ENCODE data around the gene FMN1.

FMN1 gene

DNA sequence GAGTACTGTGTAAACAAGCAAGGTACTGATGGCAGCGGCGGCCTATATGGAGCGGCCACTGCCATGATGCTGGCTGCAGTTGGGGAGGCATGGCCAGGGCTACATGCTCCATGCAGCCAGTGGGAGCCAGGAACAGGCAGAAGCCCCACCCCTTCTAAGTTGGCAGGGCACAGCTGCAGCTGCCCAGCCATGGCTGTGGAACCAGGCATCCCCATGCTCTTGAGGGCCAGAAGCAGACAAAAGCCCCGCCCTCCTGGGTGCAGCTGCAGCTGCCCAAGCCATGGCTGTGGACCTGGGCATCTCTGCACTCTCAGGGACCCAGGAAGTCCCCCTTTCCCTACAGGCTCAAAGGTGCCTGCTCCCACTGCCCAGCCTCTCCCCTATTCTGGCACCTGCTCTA lies 150.9 kb downstream of the FMN1 start:
- Histone ChIP-seq H3K36me3 (ENCODE audit: control insufficient read depth in 4 of 4, insufficient read depth in 4 of 4, low read length in 3 of 4) (no peaks in the 10 kb centered on the region), H3K4me3 (ENCODE audit: control insufficient read depth in 1 of 7, extremely low read depth in 1 of 7, insufficient read depth in 4 of 7, low read depth in 2 of 7, low read length in 6 of 7) (no peak overlapping the region), H3K27me3 (replicated peaks in 2 of 5; ENCODE audit: control insufficient read depth in 4 of 5, insufficient read depth in 5 of 5, low read length in 4 of 5) (peaks cover 0 to 3% (median 0%) of the 10 kb centered on the region in 5 experiments), H3K9me3 (ENCODE audit: control extremely low read depth in 1 of 5, control insufficient read depth in 4 of 5, insufficient read depth in 2 of 5, low read depth in 1 of 5, low read length in 4 of 5) (peaks cover 1 to 26% (median 12%) of the 10 kb centered on the region in 5 experiments), H3K4me1 (ENCODE audit: control extremely low read depth in 1 of 4, control insufficient read depth in 4 of 4, insufficient read depth in 4 of 4, low read length in 3 of 4) (no peaks in the 10 kb centered on the region), H3K27ac (ENCODE audit: insufficient read depth in 1 of 2, low read depth in 1 of 2, low read length in 2 of 2, poor library complexity in 1 of 2, severe bottlenecking in 2 of 2) (no peak overlapping the region)
- 97% methylated on average over 4 of the region's 4 CpGs for WGBS (ENCODE audit: insufficient coverage)
- no peak for DNase-seq
- POLR2A ChIA-PET: no interaction called here
- CTCF ChIA-PET: no interaction called here

DNA sequence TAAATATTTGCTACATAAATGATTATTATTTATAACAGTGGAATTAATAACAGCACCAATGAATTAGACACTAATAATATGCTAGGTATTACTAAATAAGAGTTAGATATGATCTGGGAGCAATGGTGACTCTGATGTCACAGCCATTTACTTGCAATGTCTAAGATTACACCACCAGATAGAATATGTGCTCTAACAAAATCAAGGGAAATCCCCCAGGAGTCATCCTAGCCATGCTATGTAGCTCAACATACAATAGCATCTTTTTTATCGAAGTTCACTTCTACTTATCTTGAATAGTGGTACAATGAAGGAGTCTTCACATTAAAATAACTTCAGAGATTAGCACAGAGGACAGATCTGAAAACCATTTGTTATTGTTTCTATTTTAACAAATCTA lies 154.0 kb downstream of the FMN1 start:
- WGBS (ENCODE audit: insufficient coverage): no CpG with 5 or more reads among the region's 1 CpG
- Histone ChIP-seq H3K4me1 (ENCODE audit: control extremely low read depth in 1 of 4, control insufficient read depth in 4 of 4, insufficient read depth in 4 of 4, low read length in 3 of 4) (no peaks in the 10 kb centered on the region), H3K4me3 (ENCODE audit: control insufficient read depth in 1 of 7, extremely low read depth in 1 of 7, insufficient read depth in 4 of 7, low read depth in 2 of 7, low read length in 6 of 7) (no peak overlapping the region), H3K27ac (ENCODE audit: insufficient read depth in 1 of 2, low read depth in 1 of 2, low read length in 2 of 2, poor library complexity in 1 of 2, severe bottlenecking in 2 of 2) (no peak overlapping the region), H3K36me3 (ENCODE audit: control insufficient read depth in 4 of 4, insufficient read depth in 4 of 4, low read length in 3 of 4) (no peaks in the 10 kb centered on the region), H3K27me3 (replicated peaks in 2 of 5; ENCODE audit: control insufficient read depth in 4 of 5, insufficient read depth in 5 of 5, low read length in 4 of 5) (peaks cover 0 to 3% (median 0%) of the 10 kb centered on the region in 5 experiments), H3K9me3 (ENCODE audit: control extremely low read depth in 1 of 5, control insufficient read depth in 4 of 5, insufficient read depth in 2 of 5, low read depth in 1 of 5, low read length in 4 of 5) (peaks cover 0 to 22% (median 12%) of the 10 kb centered on the region in 5 experiments)
- ChIA-PET POLR2A (no interaction called here), CTCF (no interaction called here)
- no peak for DNase-seq

DNA sequence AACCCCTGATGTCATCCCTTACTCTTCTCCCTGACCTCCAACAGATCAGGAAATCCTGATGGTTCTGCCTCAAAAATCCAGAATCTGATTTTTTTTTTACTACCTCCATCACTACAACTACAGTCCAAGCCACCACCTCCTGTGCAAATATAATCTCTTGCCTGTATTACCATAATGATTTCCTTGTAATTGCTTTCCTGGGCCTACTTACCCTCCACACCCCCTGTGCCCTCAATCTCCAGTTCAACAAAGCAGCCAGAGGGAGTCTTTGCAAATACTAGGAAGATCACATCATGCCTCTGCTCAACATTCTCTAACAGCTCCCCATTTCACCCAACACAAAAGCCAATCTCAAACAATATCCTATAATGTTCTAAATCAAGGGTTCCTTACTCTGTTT lies 159.9 kb downstream of the FMN1 start:
- DNase-seq: no peak
- Histone ChIP-seq H3K27ac (ENCODE audit: insufficient read depth in 1 of 2, low read depth in 1 of 2, low read length in 2 of 2, poor library complexity in 1 of 2, severe bottlenecking in 2 of 2) (no peak overlapping the region), H3K4me1 (ENCODE audit: control extremely low read depth in 1 of 4, control insufficient read depth in 4 of 4, insufficient read depth in 4 of 4, low read length in 3 of 4) (no peaks in the 10 kb centered on the region), H3K9me3 (ENCODE audit: control extremely low read depth in 1 of 5, control insufficient read depth in 4 of 5, insufficient read depth in 2 of 5, low read depth in 1 of 5, low read length in 4 of 5) (no peaks in the 10 kb centered on the region), H3K36me3 (ENCODE audit: control insufficient read depth in 4 of 4, insufficient read depth in 4 of 4, low read length in 3 of 4) (no peaks in the 10 kb centered on the region), H3K4me3 (ENCODE audit: control insufficient read depth in 1 of 7, extremely low read depth in 1 of 7, insufficient read depth in 4 of 7, low read depth in 2 of 7, low read length in 6 of 7) (no peak overlapping the region), H3K27me3 (replicated peaks in 2 of 5; ENCODE audit: control insufficient read depth in 4 of 5, insufficient read depth in 5 of 5, low read length in 4 of 5) (no peaks in the 10 kb centered on the region)
- ChIA-PET CTCF (interaction anchor here (1.2 kb wide), 1 partner anchor 13 kb away, joined by 4 read pairs; no protein-coding TSS in a partner anchor), POLR2A (no interaction called here)

DNA sequence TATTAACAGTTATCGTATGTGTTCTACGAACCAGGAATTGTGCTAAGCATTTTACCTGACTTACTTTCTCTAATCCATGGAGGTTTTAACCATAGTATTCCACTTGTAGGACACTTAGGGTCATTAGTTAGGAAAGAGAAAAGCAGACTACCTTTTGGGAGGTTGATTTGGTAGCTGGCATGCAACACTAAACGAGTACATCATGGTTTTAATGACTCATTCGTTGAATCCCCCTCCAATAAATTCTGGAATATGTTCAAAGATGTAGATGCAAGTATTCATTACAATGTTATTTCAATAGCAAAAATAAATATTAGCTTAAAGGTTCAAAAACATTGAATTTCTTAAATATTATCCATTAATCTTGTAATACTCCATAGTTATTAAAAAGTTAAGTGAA lies 162.5 kb downstream of the FMN1 start:
- H3K27ac ChIP-seq (ENCODE audit: insufficient read depth in 1 of 2, low read depth in 1 of 2, low read length in 2 of 2, poor library complexity in 1 of 2, severe bottlenecking in 2 of 2): no peak overlapping the region
- ChIA-PET CTCF (interaction anchor here (1.1 kb wide), 1 partner anchor 11 kb away, joined by 3 read pairs; no protein-coding TSS in a partner anchor), POLR2A (no interaction called here)
- no peak for DNase-seq
- no peak overlapping the region for H3K4me3 ChIP-seq (ENCODE audit: control insufficient read depth in 1 of 7, extremely low read depth in 1 of 7, insufficient read depth in 4 of 7, low read depth in 2 of 7, low read length in 6 of 7)
- no CpG with 5 or more reads among the region's 4 CpGs for WGBS (ENCODE audit: insufficient coverage)
- no peaks in the 10 kb centered on the region for H3K4me1 ChIP-seq (ENCODE audit: control extremely low read depth in 1 of 4, control insufficient read depth in 4 of 4, insufficient read depth in 4 of 4, low read length in 3 of 4)
- H3K36me3 ChIP-seq (ENCODE audit: control insufficient read depth in 4 of 4, insufficient read depth in 4 of 4, low read length in 3 of 4): no peaks in the 10 kb centered on the region
- H3K9me3 ChIP-seq (ENCODE audit: control extremely low read depth in 1 of 5, control insufficient read depth in 4 of 5, insufficient read depth in 2 of 5, low read depth in 1 of 5, low read length in 4 of 5): no peaks in the 10 kb centered on the region
- no peaks in the 10 kb centered on the region for H3K27me3 ChIP-seq (replicated peaks in 2 of 5; ENCODE audit: control insufficient read depth in 4 of 5, insufficient read depth in 5 of 5, low read length in 4 of 5)

DNA sequence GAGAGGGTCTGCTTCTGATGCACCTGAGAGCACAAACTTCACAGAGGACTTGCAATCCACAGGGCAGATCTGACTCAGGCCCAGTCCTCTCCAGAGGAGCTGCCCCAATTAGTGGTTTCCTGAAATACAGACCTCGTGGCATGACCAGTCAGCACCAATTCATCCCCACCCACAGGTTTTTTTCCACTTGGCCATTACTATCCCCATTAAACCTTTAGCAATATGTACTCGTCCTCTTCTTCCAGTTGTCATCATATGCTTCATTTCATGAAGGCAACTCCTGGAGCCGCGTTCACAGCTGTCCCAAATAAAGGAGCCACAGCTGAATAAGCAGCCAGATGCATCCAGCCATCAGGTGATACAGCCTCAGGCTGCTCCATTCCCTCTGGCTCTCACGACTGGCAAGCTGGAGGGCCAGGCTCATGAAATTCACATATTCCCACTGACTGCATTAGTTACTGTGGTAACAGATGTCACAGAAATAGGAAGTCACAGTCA lies 163.1 kb downstream of the FMN1 start:
- WGBS (ENCODE audit: insufficient coverage): 50% methylated on average over 2 of the region's 5 CpGs
- CTCF ChIA-PET: interaction anchor here (1.1 kb wide), 1 partner anchor 10 kb away, joined by 3 read pairs; no protein-coding TSS in a partner anchor
- H3K27ac ChIP-seq (ENCODE audit: insufficient read depth in 1 of 2, low read depth in 1 of 2, low read length in 2 of 2, poor library complexity in 1 of 2, severe bottlenecking in 2 of 2): no peak overlapping the region
- DNase-seq: no peak
- no peak overlapping the region for H3K4me3 ChIP-seq (ENCODE audit: control insufficient read depth in 1 of 7, extremely low read depth in 1 of 7, insufficient read depth in 4 of 7, low read depth in 2 of 7, low read length in 6 of 7)
- POLR2A ChIA-PET: no interaction called here
- H3K4me1 ChIP-seq (ENCODE audit: control extremely low read depth in 1 of 4, control insufficient read depth in 4 of 4, insufficient read depth in 4 of 4, low read length in 3 of 4): no peaks in the 10 kb centered on the region
- H3K9me3 ChIP-seq (ENCODE audit: control extremely low read depth in 1 of 5, control insufficient read depth in 4 of 5, insufficient read depth in 2 of 5, low read depth in 1 of 5, low read length in 4 of 5): no peaks in the 10 kb centered on the region
- H3K36me3 ChIP-seq (ENCODE audit: control insufficient read depth in 4 of 4, insufficient read depth in 4 of 4, low read length in 3 of 4): no peaks in the 10 kb centered on the region
- no peaks in the 10 kb centered on the region for H3K27me3 ChIP-seq (replicated peaks in 2 of 5; ENCODE audit: control insufficient read depth in 4 of 5, insufficient read depth in 5 of 5, low read length in 4 of 5)

DNA sequence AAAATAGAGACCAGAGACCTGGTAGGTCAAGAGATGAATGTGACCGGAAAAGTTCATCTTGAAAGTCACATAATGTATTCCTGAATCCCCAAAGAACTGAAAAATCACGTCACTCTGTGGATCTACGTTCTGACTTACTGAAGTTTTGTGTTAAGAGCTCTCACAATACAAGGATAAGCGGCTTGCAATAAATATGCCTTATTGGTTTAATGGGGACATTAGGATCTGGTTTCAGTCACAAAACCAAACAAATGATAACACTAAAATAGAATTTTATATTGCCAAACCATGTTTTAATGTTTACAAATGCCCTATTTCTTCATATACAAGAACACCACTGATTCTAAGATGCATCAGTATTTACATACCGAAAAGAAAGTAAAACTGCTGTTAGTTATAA lies 164.2 kb downstream of the FMN1 start:
- Histone ChIP-seq H3K36me3 (ENCODE audit: control insufficient read depth in 4 of 4, insufficient read depth in 4 of 4, low read length in 3 of 4) (no peaks in the 10 kb centered on the region), H3K9me3 (ENCODE audit: control extremely low read depth in 1 of 5, control insufficient read depth in 4 of 5, insufficient read depth in 2 of 5, low read depth in 1 of 5, low read length in 4 of 5) (no peaks in the 10 kb centered on the region), H3K27ac (ENCODE audit: insufficient read depth in 1 of 2, low read depth in 1 of 2, low read length in 2 of 2, poor library complexity in 1 of 2, severe bottlenecking in 2 of 2) (no peak overlapping the region), H3K4me1 (ENCODE audit: control extremely low read depth in 1 of 4, control insufficient read depth in 4 of 4, insufficient read depth in 4 of 4, low read length in 3 of 4) (no peaks in the 10 kb centered on the region), H3K27me3 (replicated peaks in 2 of 5; ENCODE audit: control insufficient read depth in 4 of 5, insufficient read depth in 5 of 5, low read length in 4 of 5) (no peaks in the 10 kb centered on the region), H3K4me3 (ENCODE audit: control insufficient read depth in 1 of 7, extremely low read depth in 1 of 7, insufficient read depth in 4 of 7, low read depth in 2 of 7, low read length in 6 of 7) (no peak overlapping the region)
- ChIA-PET CTCF (no interaction called here), POLR2A (no interaction called here)
- DNase-seq: no peak
- WGBS (ENCODE audit: insufficient coverage): 100% methylated on average over 1 of the region's 5 CpGs

DNA sequence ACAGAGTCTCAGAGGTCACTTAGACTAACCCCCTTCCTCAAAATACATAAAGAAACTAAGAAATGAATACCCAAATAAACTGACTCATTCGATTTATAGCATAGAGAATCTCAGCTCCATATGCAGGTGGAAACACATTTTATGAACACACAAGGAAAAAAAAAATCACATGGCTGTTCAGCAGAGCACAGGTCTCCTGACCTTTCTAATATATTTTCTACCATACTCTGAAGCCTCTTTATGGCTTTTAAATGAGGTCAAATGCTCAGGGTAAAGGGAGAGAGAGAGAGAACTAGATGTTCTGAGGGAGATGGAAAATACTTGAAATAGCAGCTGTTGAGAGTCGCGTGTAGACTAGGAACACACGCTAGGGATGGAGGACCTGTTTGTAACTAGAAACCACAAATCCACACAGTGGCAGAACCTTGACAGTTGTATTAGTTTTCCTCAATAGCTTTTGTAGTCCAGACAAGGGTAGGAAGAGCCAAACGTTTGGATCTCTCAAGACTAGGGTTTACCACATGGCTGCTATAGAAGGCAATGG lies 165.3 kb downstream of the FMN1 start:
- CTCF ChIA-PET: interaction anchor here (0.9 kb wide), 1 partner anchor 105 kb away, joined by 4 read pairs; no protein-coding TSS in a partner anchor
- POLR2A ChIA-PET: no interaction called here
- 84% methylated on average over 2 of the region's 5 CpGs for WGBS (ENCODE audit: insufficient coverage)

More for the DNA sequence above, 165.3 kb downstream of the FMN1 start:
- H3K36me3 ChIP-seq (ENCODE audit: control insufficient read depth in 4 of 4, insufficient read depth in 4 of 4, low read length in 3 of 4): no peaks in the 10 kb centered on the region
- H3K4me3 ChIP-seq (ENCODE audit: control insufficient read depth in 1 of 7, extremely low read depth in 1 of 7, insufficient read depth in 4 of 7, low read depth in 2 of 7, low read length in 6 of 7): no peak overlapping the region
- no peak for DNase-seq
- H3K27ac ChIP-seq (ENCODE audit: insufficient read depth in 1 of 2, low read depth in 1 of 2, low read length in 2 of 2, poor library complexity in 1 of 2, severe bottlenecking in 2 of 2): no peak overlapping the region
- no peaks in the 10 kb centered on the region for H3K27me3 ChIP-seq (replicated peaks in 2 of 5; ENCODE audit: control insufficient read depth in 4 of 5, insufficient read depth in 5 of 5, low read length in 4 of 5)
- no peaks in the 10 kb centered on the region for H3K4me1 ChIP-seq (ENCODE audit: control extremely low read depth in 1 of 4, control insufficient read depth in 4 of 4, insufficient read depth in 4 of 4, low read length in 3 of 4)
- no peaks in the 10 kb centered on the region for H3K9me3 ChIP-seq (ENCODE audit: control extremely low read depth in 1 of 5, control insufficient read depth in 4 of 5, insufficient read depth in 2 of 5, low read depth in 1 of 5, low read length in 4 of 5)
